ENCODE results near the gene LRRC49.
A peak's percentile ranks its signal among the peaks of the same experiment; 100 is the strongest.

DNA sequence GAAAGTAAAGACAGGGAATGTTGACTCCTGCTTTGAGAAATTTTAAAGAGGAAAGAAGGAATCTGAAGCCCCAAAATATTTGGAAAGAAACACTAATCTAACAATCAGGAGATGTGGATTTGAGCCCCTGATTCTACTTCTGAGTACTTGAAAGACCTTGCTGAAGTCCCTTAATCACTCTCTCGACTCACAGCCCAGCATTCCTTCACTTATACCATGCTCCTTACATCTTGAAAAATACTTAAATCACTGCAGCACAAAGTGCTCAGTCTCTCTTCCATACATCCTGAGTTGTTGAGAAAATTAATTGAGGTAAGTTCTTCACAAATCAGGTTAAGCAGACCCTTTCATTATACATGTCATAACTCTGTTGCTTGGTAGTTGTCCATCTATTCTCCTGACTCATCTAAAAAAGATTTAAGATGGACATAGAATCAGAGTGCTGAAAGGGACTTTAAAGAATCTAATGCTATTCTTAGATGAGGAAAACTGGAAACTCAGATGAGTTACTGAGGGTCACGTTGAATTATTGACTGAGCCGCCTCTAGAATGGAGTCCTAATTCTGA is 149.8 kb downstream of the LRRC49 start:
- TF ChIP-seq MAFK (IDR thresholded peaks at IDR 0.05; ENCODE audit: partially characterized antibody) = peak; percentile 50
- no peak for TF ChIP-seq ZFP36 (IDR thresholded peaks at IDR 0.05; ENCODE audit: borderline replicate concordance, partially characterized antibody)
- TF ChIP-seq, protein P1, sequence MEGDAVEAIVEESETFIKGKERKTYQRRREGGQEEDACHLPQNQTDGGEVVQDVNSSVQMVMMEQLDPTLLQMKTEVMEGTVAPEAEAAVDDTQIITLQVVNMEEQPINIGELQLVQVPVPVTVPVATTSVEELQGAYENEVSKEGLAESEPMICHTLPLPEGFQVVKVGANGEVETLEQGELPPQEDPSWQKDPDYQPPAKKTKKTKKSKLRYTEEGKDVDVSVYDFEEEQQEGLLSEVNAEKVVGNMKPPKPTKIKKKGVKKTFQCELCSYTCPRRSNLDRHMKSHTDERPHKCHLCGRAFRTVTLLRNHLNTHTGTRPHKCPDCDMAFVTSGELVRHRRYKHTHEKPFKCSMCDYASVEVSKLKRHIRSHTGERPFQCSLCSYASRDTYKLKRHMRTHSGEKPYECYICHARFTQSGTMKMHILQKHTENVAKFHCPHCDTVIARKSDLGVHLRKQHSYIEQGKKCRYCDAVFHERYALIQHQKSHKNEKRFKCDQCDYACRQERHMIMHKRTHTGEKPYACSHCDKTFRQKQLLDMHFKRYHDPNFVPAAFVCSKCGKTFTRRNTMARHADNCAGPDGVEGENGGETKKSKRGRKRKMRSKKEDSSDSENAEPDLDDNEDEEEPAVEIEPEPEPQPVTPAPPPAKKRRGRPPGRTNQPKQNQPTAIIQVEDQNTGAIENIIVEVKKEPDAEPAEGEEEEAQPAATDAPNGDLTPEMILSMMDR (IDR thresholded peaks at IDR 0.05) = no peak
- TF ChIP-seq KDM1A (IDR thresholded peaks at IDR 0.05; ENCODE audit: low read depth) = no peak
- no peak for TF ChIP-seq RAD21 (conservative IDR thresholded peaks at IDR 0.05 in 1 of 2, IDR thresholded peaks at IDR 0.05 in 1 of 2)

Data from A549 (cell line).